ENCODE results near the gene F2RL3. TPM values are rescaled to one million over a fixed set of nuclear protein-coding genes. Genes with fewer than 3 reads are reported as not detected.

Gene F2RL3
- total RNA-seq, 1 experiment from 2014 or later: not detected

- Histone ChIP-seq H3K4me3 (ENCODE audit: low read depth in 2 of 2, low read length in 2 of 2) (no peak overlapping the region), H3K4me1 (ENCODE audit: control insufficient read depth, insufficient read depth, low read length) (no peaks in the 10 kb centered on the region), H3K36me3 (ENCODE audit: control insufficient read depth, insufficient read depth, low read length) (no peaks in the 10 kb centered on the region), H3K27ac (ENCODE audit: low read length) (no peak overlapping the region), H3K9me3 (ENCODE audit: control insufficient read depth, insufficient read depth, low read depth, low read length) (no peaks in the 10 kb centered on the region), H3K27me3 (ENCODE audit: control insufficient read depth, insufficient read depth, low read length) (no peaks in the 10 kb centered on the region)
- no peak for ATAC-seq
- intact Hi-C loops (cut with micrococcal nuclease; ENCODE audit: unreplicated experiment): no loop called here
- in situ Hi-C loops (cut with HindIII; ENCODE audit: low pct_unique_long_range_greater_than_20kb, low sequenced_read_pairs): no loop called here
- DNase-seq (ENCODE audit: low read depth, low spot score): no peak
- BruUV-seq (replicated peaks): no TSS peak
- POLR2A ChIA-PET: no interaction called here
- CTCF ChIA-PET: no interaction called here
- TF ChIP-seq POLR2AphosphoS5 (IDR thresholded peaks at IDR 0.05; ENCODE audit: low read depth, low read length): no peak
- no peak for TF ChIP-seq TCF7L2 (IDR thresholded peaks at IDR 0.05; ENCODE audit: low read depth, low read length)
- TF ChIP-seq REST (IDR thresholded peaks at IDR 0.05; ENCODE audit: insufficient read depth in 1 of 2, low read depth in 2 of 2, low read length in 1 of 2): no peak
- TF ChIP-seq CTCF (IDR thresholded peaks at IDR 0.05): no peak
- TF ChIP-seq SIN3A (IDR thresholded peaks at IDR 0.05; ENCODE audit: borderline replicate concordance, insufficient read depth, low read depth, low read length): no peak
Observed at GRCh38 chr19:16927883-16928282, 39.1 kb downstream of the F2RL3 start.

DNA sequence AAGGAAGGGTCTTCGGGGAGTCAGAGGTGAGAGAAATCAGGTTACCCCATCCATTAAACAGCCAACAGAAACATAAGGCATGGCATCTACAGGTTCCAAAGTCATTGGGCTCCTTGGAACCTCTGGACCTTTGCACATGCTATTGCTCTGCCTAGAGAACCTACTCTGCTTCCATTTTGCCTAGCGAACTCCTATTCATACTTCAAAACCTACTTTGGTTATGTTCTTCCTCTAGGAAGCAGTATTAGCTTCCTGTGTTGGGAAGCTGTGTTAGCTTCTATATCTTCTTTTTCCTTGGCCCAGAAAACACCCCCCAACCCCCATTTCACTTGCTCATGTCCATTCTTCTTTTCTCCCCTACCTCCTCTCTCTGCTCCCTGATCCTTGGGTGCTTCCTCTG lies 39.6 kb downstream of the F2RL3 start:
- Histone ChIP-seq H3K4me3 (ENCODE audit: low read depth in 2 of 2, low read length in 2 of 2) (no peak overlapping the region), H3K9me3 (ENCODE audit: control insufficient read depth, insufficient read depth, low read depth, low read length) (no peaks in the 10 kb centered on the region), H3K27me3 (ENCODE audit: control insufficient read depth, insufficient read depth, low read length) (no peaks in the 10 kb centered on the region), H3K27ac (ENCODE audit: low read length) (no peak overlapping the region), H3K4me1 (ENCODE audit: control insufficient read depth, insufficient read depth, low read length) (no peaks in the 10 kb centered on the region), H3K36me3 (ENCODE audit: control insufficient read depth, insufficient read depth, low read length) (no peaks in the 10 kb centered on the region)
- no peak for ATAC-seq
- TF ChIP-seq POLR2AphosphoS5 (IDR thresholded peaks at IDR 0.05; ENCODE audit: low read depth, low read length) (no peak), TCF7L2 (IDR thresholded peaks at IDR 0.05; ENCODE audit: low read depth, low read length) (no peak), CTCF (IDR thresholded peaks at IDR 0.05) (no peak), SIN3A (IDR thresholded peaks at IDR 0.05; ENCODE audit: borderline replicate concordance, insufficient read depth, low read depth, low read length) (no peak), REST (IDR thresholded peaks at IDR 0.05; ENCODE audit: insufficient read depth in 1 of 2, low read depth in 2 of 2, low read length in 1 of 2) (no peak)
- intact Hi-C loops (cut with micrococcal nuclease; ENCODE audit: unreplicated experiment) (no loop called here), in situ Hi-C loops (cut with HindIII; ENCODE audit: low pct_unique_long_range_greater_than_20kb, low sequenced_read_pairs) (no loop called here)
- BruUV-seq (replicated peaks): no TSS peak
- CTCF ChIA-PET: no interaction called here
- no peak for DNase-seq (ENCODE audit: low read depth, low spot score)
- POLR2A ChIA-PET: no interaction called here
